GM18907 (cell line): ENCODE results near the gene TRIOBP.

ENCODE experiments used
- ATAC-seq: cut with Tn5 transposase; IDR thresholded peaks from one replicate; pipeline ENCODE4 v1.9.1; 2021; ENCODE audit warnings: mild to moderate bottlenecking, moderate library complexity; ENCODE audit not compliant: unreplicated experiment

Gene TRIOBP

DNA sequence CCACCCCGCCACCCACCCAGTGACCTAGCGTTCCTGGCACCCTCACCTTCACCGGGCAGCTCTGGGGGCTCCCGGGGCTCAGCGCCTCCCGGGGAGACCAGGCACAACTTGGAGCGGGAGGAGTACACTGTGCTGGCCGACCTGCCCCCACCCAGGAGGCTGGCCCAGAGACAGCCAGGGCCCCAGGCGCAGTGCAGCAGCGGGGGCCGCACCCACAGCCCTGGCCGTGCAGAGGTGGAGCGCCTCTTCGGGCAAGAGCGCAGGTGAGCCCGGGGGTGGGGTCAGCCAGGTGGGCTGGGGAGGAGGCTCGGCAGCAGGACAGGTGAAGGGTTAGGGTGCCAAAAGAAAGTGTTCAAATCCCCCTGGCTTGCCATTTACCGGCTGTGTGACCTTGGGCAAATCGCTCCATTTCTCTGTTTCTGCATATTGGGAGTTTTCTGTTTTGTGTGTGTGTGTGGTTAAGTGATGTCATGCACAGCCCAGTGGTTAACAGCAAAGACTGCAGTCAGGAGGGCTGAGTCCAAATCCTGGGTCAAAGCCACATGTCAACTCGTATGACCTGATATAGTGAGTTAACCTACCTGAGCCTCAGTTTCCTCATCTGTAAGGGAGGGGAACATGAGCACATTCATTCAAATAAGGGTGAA is 29.5 kb downstream of the TRIOBP start:
- no peak for ATAC-seq

DNA sequence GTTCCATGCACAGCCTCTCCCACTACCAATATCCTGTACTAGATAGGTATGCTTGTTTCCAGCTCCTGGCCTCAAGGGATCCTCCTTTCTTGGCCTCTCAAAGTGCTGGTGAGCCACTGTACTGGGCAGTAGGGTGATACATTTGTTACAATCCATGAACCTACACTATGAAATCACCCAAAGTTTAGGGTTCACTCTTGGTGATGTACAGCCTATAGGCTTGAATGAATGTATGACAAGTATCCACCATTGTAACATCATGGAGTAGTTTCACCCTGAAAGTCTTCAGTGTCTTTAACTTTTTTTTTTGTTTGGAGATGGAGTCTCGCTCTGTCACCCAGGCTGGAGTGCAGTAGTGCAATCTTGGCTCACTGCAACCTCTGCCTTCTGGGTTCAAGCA is 31.8 kb downstream of the TRIOBP start:
- ATAC-seq: no peak

DNA sequence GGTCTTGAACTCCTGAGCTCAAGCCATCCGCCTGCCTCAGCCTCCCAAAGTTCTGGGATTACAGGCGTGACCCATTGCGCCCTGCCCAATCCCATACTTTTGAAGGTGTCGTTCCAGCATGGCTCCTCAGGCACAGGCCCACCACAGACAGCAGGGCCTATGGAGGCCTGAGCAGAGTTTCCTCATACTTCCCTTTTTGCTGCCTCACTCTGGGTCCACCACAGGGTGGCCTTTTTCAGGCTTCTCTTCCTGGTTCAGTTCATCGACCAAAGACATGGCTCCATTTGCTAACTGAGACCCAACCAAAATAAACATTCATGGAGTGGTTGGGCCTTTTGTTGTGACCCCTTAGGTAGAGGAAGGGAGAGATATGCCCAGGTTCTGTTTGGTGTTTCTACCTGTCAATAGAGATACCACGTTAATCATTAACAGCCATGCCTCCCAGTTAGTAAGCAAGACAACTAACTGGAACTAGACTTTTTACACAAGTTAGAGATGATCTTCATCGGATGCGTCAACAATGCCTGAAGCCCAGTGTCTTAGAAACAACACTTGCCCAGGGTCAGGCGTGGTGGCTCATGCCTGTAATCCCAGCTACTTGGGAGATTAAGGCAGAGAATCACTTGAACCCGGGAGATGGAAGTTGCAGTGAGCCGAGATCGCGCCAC is 35.1 kb downstream of the TRIOBP start:
- ATAC-seq: no peak

DNA sequence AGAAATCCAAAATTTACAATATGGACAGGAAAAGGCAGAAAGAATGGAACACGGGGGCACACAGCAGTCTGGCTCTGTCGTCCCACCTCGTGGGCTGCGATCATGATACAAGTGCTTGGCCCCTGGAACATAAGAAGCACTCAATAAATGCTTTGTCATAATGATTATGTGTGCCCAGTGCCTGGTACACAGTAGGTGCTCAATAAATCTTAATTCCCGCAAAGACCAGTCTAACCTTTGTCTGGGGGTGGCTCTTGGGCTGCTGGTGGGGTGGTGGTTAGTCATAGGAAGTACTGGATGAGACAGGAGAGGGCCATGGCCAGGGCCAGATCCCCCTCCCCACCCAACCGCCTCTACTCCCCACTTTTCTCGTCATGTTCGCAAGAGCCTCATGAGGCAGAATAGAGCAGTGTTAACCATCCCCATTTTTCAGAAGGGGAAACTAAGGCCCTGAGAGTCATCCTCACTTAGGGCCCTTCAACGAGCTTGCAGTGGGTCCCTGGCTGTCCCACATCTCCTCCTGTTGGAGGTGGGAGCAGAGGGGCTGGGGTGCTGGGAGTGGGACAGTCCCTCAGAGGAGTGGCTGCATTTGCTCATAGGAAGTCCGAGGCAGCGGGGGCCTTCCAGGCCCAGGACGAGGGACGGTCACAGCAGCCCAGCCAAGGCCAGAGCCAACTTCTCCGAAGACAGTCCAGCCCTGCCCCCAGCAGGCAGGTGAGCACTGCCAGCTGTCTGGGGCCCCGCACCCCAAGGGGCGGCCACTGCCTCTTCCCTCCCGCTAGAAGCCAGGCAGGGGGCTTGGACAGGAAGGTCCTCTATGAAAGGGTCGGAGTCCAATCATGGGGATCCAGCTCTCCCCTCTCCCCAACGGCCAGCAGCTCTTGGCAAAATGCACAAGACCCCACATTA is 36.1 kb downstream of the TRIOBP start:
- no peak for ATAC-seq

DNA sequence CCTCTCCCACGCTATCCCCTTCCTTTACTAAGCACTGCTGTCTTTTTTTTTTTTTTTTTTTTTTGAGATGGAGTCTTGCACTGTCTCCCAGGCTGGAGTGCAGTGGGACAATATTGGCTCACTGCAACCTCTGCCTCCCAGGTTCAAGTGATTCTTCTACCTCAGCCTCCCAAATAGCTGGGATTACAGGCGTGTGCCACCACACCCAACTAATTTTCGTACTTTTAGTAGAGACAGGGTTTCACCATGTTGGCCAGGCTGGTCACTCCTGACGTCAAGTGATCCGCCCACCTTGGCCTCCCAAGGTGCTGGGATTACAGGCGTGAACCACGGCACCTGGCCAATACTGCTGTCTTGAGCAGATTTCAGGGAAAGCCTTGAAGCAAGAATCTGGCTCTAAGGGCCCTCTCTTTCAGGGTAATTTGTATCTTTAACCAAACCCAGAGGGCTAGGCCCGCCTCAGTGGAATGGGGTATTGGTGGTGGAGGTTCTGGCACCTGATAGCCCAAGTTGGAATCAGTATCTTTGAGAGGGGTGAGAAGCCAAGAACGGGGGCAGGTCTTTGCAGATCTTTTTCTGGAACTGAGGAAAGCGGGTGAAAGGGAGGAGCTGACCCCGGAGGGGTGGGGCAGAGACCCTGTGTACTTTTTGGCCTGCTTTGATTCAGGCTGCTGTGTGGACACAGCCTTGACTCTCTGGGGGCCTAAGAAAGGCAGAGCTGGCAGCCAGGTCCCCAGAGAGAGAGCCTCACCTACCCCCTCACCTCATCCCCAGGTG is 37.0 kb downstream of the TRIOBP start:
- ATAC-seq: no peak

DNA sequence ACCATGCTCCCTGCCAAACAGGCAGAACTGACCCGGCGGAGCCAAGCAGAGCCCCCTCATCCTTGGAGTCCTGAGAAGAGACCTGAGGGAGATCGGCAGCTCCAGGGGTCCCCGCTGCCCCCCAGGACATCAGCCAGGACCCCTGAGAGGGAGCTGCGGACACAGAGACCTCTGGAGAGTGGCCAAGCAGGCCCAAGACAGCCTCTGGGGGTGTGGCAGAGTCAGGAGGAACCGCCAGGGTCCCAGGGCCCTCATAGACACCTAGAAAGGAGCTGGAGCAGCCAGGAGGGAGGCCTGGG is 37.5 kb downstream of the TRIOBP start:
- ATAC-seq: no peak

DNA sequence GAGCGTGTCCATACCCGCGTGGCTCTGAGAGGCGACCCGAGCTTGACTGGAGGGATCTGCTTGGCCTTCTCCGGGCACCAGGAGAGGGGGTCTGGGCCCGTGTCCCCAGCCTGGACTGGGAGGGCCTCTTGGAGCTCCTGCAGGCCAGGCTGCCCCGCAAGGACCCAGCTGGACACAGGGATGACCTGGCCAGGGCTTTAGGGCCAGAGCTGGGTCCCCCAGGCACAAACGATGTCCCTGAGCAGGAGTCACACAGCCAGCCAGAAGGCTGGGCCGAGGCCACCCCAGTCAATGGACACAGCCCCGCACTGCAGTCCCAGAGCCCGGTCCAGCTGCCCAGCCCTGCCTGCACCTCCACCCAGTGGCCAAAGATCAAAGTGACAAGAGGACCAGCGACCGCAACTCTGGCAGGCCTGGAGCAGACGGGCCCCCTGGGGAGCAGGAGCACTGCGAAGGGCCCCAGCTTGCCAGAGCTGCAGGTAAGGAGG is 38.2 kb downstream of the TRIOBP start:
- no peak for ATAC-seq

DNA sequence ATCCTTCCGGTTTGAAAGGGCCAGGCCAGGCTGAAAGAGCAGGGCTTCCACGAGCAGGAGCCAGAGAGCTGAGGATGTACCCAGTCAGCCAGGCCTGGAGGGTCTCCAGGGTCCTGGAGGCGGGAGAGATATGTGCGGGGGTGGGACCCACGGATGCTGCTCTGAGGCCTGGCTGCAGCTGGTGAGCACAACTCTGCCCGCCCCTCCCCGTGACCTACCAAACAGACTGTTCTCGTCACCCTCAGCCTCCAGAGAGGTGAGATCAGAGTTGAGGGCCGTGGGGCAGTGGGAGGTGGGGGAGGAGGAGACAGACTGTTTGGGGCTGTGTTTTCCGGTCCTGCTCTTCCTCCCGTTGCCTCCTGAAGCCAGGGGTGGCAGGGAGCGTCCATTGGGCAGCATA is 42.2 kb downstream of the TRIOBP start:
- ATAC-seq: no peak

DNA sequence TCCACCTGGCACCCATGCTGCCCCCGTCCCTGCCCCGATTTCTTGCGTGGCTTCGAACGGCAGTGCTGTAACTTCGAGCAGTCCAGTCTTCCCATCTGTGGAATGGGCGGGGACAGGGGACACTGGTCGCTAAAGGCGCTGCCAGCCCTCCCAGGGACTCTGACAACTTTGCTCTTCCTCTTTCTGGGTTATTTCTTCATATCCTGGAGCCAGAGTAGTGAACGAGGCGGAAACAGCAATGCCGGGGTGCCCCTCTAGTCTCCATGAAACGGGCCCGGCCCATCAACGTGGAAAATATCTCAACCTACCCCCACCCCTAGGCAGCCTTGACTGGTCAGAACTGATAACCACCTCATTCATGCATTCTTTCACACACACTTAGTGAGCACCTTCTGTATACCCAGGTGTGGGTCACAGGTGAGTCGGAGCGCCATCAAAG is 42.8 kb downstream of the TRIOBP start:
- no peak for ATAC-seq

DNA sequence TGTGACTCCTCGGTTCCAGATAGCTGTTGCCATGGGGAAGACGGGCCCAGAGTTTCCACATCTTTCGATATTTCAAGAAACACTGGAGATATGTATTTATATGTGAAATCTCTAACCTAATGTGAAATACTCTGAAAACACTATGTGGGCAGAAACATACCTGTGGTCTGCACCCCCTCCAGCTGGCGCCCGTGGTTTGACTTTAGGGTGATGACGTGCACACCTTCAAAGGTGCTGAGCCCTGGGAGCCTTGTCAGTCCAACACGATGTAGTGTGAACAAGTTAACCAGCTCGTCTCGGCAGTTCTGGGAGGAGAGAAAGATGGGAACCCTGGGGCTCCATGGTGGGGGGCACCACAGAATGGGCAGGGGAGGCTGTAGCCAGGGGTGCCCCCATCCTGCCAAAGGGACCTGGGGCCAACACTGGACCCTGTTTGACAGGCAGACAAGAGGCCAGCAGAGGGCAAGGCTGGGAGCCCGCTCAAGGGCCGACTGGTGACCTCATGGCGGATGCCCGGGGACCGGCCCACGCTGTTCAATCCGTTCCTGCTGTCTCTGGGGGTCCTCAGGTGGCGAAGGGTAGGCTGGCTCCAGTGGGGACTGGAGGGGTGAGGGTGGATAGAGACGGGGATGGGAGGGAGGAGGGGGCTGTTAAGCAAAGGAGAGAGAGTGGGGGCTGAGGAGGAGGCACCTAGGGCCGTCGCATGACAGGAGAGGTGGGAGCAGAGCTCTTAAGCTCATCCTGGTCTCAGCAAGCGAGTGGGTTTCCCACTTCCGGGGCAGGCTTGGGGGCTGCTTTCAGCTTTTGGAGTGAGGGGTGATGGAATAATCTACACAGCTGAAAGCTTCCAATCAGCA is 43.8 kb downstream of the TRIOBP start:
- no peak for ATAC-seq

DNA sequence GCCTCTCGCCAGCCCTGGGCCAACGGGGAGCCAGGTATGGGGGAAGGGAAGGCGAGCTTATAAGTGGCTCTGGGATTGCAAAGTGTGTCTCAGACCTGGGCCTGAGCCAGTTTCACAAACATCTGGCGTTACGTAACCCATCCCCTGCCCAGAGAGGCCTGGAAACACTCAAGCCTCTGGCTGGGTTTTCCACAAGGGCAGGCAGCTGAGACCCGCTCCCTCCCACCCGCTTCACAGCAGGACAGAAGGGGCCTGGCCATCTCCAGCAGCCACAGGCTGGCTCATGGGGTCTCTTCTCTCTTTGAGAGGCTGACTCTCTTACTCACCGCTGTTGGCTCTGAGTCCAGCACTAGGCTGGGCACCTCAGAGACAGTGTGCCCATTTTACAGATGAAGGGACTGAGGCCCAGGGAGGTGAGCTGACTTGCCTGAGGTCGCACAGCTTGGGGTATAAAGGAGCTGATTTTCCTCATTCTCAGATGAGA is 44.5 kb downstream of the TRIOBP start:
- no peak for ATAC-seq

DNA sequence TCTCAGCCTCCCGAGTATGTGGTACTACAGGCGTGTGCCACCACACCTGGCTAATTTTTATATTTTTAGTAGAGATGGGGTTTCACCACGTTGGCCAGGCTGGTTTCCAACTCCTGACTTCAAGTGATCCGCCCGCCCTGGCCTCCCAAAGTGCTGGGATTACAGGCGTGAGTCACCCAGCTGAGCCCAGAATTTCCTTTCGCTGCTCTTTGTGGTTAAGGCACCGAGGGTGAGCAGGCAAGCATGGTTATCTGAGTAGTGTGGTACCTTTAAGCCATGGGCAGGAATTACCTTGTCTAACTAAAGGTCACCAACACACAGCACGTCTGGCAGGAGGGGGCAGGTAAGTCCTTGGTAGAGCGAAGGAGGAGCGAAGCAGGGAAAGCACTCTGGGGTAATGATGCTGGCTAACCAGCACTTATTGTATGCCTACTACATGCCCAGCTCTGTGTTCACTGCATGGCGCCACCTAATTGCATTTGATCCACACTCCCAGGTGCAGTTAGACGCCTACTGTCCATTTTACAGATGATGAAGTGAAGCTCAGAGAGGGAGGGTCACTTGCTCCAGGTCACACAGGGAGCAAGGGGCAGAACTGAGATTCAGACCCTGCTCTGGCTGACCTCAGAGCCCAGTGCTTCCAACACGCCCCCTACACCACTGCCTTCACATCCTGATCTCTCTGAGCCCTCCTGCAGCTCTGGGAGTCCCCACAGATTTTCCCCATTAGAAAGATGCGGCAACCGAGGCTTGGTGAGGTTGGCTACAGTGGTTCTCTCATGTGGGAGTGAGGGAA is 45.7 kb downstream of the TRIOBP start:
- no peak for ATAC-seq

DNA sequence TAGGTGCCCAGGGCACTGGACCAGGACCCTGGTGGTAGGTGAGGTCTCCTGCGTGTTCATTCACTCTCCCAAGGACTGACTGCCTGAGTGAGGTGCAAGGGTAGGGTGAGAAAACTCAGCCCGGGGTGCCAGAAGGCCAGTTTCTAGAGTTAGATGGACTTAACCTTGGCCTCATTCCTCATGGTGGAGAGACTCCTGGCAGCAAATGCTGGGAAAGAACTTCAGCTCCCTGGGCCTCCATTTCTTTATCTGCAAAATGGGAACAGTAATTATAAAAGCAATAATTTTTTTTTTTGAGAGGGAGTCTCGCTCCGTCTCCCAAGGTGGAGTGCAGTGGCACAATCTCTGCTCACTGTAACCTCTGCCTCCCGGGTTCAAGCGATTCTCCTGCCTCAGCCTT is 47.7 kb downstream of the TRIOBP start:
- no peak for ATAC-seq

DNA sequence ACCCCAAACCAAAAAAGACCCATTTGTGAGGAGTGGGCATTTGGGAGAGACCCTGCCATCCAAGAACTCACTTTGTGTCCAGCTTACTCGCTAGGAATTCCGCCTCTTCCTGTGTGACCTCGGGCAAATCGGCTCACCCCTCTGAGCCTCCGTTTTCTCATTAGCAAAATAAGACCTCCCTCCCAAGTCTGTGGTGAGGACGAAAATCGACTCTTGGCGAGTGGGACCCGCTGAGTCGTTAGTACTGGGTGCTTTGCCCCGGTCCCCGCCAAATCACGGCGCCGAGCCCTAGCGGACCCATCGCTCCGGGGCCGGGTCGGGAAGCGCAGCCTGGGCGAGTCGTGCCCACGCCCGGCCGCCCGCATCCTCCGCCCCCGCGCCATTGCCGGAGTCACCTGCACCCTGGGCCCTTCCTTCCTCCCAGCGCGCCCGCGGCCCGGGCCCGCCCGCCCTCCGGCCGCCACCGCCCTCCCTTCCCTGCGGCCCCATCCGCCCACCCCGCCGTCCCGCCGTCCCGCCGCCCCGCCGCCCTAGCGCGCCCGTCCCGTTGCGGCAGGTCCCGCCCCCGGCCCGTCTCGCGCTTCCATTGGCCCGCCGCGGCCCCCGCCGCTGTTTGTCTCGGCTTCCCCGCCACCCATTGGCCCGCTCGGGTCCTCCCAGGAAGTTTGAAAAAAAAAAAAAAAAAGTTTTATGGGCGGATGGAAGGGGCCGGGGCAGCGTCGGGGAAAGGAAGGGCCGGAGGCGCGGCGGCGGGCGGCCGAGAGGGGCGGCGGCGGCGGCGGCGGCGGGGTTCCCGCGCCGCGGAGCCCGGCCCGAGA is 48.9 kb downstream of the TRIOBP start:
- peak; percentile 65 for ATAC-seq

DNA sequence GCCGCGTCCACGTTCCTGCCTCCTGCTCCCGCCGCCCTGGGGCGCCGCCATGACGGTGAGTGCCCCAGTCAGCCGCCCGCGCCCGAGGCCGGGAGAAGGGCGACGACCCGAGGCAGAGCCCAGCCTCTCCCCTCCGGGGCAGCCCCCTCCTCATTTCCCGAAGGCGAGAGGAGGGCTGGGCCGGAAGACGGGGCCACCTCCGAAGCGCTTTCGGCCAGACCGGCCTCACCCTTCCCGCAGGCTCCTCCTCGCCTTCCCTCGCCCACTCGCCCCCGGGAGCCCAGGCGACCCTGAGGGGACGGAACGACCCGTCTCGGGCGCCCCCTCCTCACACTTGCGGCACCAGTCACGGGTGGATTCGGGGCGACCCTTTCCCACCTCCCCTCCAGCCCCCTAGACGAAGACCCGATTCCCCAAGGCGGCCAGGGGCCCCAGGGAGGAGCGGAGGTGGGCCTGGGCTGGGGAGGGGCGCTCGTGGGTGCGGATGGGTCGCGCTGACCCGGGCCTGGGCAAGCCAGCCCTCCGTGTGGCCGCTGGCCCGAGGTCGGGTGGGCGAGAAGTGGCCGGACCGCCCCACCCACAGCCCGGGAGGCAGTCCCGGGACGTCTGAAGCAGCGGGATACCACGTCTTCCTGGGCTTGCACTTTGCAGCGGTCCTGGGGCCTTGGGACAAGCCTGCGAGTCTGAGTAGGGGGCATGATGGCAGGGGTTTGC is 49.7 kb downstream of the TRIOBP start:
- ATAC-seq: peak; percentile 29

DNA sequence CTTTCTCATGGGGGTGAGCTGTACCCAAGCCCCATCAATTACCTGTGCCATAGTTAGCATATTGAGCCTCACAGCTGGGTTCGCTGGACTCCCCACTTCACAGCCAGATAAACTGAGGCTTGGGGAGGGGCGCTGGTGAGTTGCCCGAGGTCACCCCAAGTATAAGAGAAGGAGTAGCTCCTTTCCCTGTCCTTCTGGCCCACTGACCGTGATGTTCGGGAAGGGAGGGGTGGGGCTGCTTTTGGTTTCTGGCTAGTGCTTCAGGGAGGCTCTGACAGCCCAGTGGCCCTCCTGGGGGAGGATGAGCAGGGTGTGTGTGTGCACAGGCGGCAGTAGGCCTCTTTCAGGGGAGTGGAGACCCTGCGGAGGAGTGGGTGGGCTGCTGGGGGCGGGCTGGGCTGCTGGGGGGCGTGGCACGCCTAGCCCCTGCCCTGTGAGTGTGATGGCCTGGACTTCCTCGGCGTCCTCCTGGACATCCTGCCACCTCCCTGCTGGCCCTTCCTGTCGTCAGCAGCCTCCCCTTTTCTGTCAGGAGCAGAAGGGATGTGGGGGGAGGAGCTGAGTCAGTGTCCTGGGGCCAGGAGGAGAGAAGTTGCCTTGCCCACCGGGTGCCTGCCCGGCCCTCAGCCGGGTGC is 50.3 kb downstream of the TRIOBP start:
- no peak for ATAC-seq

DNA sequence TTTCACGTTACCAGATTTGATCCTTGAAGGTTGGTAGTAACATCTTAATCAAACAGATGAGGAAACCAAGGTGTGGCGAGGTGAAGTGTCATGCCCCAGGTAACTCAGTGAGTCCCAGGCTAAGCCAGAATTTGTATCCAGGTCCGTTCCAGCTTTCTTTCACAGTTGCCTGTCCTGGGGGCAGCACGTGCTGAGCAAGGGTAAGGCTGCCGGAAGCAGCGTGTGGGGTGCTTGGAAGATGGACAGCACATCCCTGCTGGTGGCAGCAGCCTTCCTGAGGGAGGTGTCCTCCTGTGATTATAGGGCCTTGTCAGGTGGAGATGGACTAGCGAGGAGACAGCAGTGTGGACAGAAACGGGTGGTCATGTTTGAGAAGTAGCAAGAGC is 50.9 kb downstream of the TRIOBP start:
- no peak for ATAC-seq
